IMR-90 (cell line): ENCODE data around the gene DNAJB12. TPM values are rescaled to one million over a fixed set of nuclear protein-coding genes. Genes with fewer than 3 reads are reported as not detected.

Source experiments
- ATAC-seq: fragments of 200-7000 bp; cut with Tn5 transposase; 2 replicates; pipeline ENCODE4 v1.9.1; 2020; ENCODE audit warnings: low read depth, mild to moderate bottlenecking, moderate library complexity
- BruUV-seq: library from RNA; stranded (reverse); fragments of 400-500 nt; replicated peaks from 2 replicates; lab custom pipeline; 2021; lab: Mats Ljungman, UMichigan
- CTCF ChIA-PET: fragments of 300-600 bp; formaldehyde crosslinking; extraction: SDS; loops from one replicate; lab custom pipeline; 2021; ENCODE audit warnings: antibody characterized with exemption; lab: Yijun Ruan, JAX
- POLR2A ChIA-PET: fragments of 300-600 bp; sonication (Branson Sonifier 250); formaldehyde crosslinking; loops from one replicate; lab custom pipeline; 2022; ENCODE audit warnings: antibody characterized with exemption; ENCODE audit not compliant: unreplicated experiment; lab: Charles Lee
- DNase-seq: peaks from one replicate; pipeline ENCODE4 v3.0.0; 2013
- H2AFZ ChIP-seq: replicated peaks from 2 replicates; pipeline ENCODE3; 2013; ENCODE audit warnings: low read length, mild to moderate bottlenecking; ENCODE audit not compliant: poor library complexity
- H2AK5ac ChIP-seq: 2 replicates; pipeline ENCODE4 v1.6.1; 2013; ENCODE audit warnings: low read depth, low read length, inconsistent platforms
- H2AK9ac ChIP-seq: replicated peaks from 2 replicates; pipeline ENCODE3; 2013; ENCODE audit warnings: mild to moderate bottlenecking, low read depth, low read length, moderate library complexity; ENCODE audit not compliant: poor library complexity
- H2BK120ac ChIP-seq: 2 replicates; pipeline ENCODE4 v1.6.1; 2013; ENCODE audit warnings: low read depth, low read length, inconsistent platforms
- H2BK15ac ChIP-seq: 3 replicates; pipeline ENCODE4 v1.6.1; 2013; ENCODE audit warnings: low read depth, low read length, inconsistent platforms
- H2BK20ac ChIP-seq: 2 replicates; pipeline ENCODE4 v1.6.1; 2013; ENCODE audit warnings: low read depth, mild to moderate bottlenecking, inconsistent platforms, low read length, moderate library complexity
- H2BK5ac ChIP-seq: 2 replicates; pipeline ENCODE4 v1.6.1; 2013; ENCODE audit warnings: mild to moderate bottlenecking, low read depth, low read length, inconsistent platforms; ENCODE audit not compliant: poor library complexity, severe bottlenecking
- H3K14ac ChIP-seq: replicated peaks from 2 replicates; pipeline ENCODE4 v1.6.1; 2013; ENCODE audit warnings: low read depth, low read length, inconsistent platforms
- H3K18ac ChIP-seq: 2 replicates; pipeline ENCODE4 v1.6.1; 2013; ENCODE audit warnings: low read depth, low read length, control low read depth
- H3K23ac ChIP-seq: 2 replicates; pipeline ENCODE4 v1.6.1; 2013; ENCODE audit warnings: low read depth, low read length, inconsistent platforms
- H3K27ac ChIP-seq: 2 replicates; pipeline ENCODE4 v1.5.1; 2013; ENCODE audit warnings: mild to moderate bottlenecking, control low read depth, low read length; ENCODE audit not compliant: insufficient read depth
- H3K27me3 ChIP-seq: 2 replicates; pipeline ENCODE4 v1.6.1; 2013; ENCODE audit warnings: low read length; ENCODE audit not compliant: control insufficient read depth, insufficient read depth
- H3K36me3 ChIP-seq: 2 replicates; pipeline ENCODE4 v1.6.1; 2013; ENCODE audit warnings: low read length, mixed read lengths; ENCODE audit not compliant: control insufficient read depth, insufficient read depth
- H3K4ac ChIP-seq: 2 replicates; pipeline ENCODE4 v1.6.1; 2013; ENCODE audit warnings: low read depth, low read length, inconsistent platforms
- H3K4me1 ChIP-seq: 2 replicates; pipeline ENCODE4 v1.6.1; 2013; ENCODE audit warnings: low read length, mixed read lengths; ENCODE audit not compliant: control insufficient read depth, insufficient read depth
- H3K4me2 ChIP-seq: 2 replicates; pipeline ENCODE4 v1.6.1; 2013; ENCODE audit warnings: low read depth, mild to moderate bottlenecking, control low read depth, low read length, moderate library complexity
- H3K4me3 ChIP-seq: 2 replicates; pipeline ENCODE4 v1.5.1; 2013; ENCODE audit warnings: low read depth, mild to moderate bottlenecking, control low read depth, low read length, moderate library complexity; ENCODE audit not compliant: insufficient read depth
- H3K56ac ChIP-seq: 2 replicates; pipeline ENCODE4 v1.6.1; 2013; ENCODE audit warnings: low read length, inconsistent platforms; ENCODE audit not compliant: insufficient read depth; ENCODE audit errors: extremely low read depth
- H3K79me1 ChIP-seq, 2 experiments: 2 replicates each; pipeline ENCODE4 v1.6.1; 2013; ENCODE audit warnings: low read length in 2 of 2, inconsistent platforms in 1 of 2, low read depth in 1 of 2
- H3K9ac ChIP-seq: 2 replicates; pipeline ENCODE4 v1.6.1; 2013; ENCODE audit warnings: low read depth, low read length, control low read depth
- H3K9me1 ChIP-seq: 2 replicates; pipeline ENCODE4 v1.6.1; 2013; ENCODE audit warnings: low read length, inconsistent platforms; ENCODE audit not compliant: insufficient read depth
- H3K9me3 ChIP-seq: 2 replicates; pipeline ENCODE4 v1.6.1; 2013; ENCODE audit warnings: low read length; ENCODE audit not compliant: control insufficient read depth, insufficient read depth
- H4K20me1 ChIP-seq: 2 replicates; pipeline ENCODE4 v1.6.1; 2013; ENCODE audit warnings: low read length, inconsistent platforms; ENCODE audit not compliant: insufficient read depth
- H4K5ac ChIP-seq: 2 replicates; pipeline ENCODE4 v1.6.1; 2013; ENCODE audit warnings: mild to moderate bottlenecking, low read depth, low read length, control low read depth
- H4K8ac ChIP-seq, 2 experiments: 2 replicates each; pipeline ENCODE4 v1.6.1; 2013; ENCODE audit warnings: low read depth in 2 of 2, low read length in 2 of 2, control low read depth in 1 of 2, inconsistent platforms in 1 of 2
- H4K91ac ChIP-seq: 2 replicates; pipeline ENCODE4 v1.6.1; 2013; ENCODE audit warnings: low read depth, low read length, inconsistent platforms; ENCODE audit not compliant: insufficient read depth
- BHLHE40 ChIP-seq: fragments of 150-350 bp; IDR thresholded peaks from 2 replicates; pipeline ENCODE4 v1.6.1; 2016; ENCODE audit warnings: mild to moderate bottlenecking, low read depth, low read length
- CEBPB ChIP-seq: IDR thresholded peaks from 2 replicates; pipeline ENCODE4 v1.6.1; 2012; ENCODE audit warnings: low read depth, low read length, improper control_type of control experiment
- CHD1 ChIP-seq: IDR thresholded peaks from 2 replicates; pipeline ENCODE4 v1.6.1; 2012; ENCODE audit warnings: low read depth, low read length, improper control_type of control experiment
- FOS ChIP-seq: fragments of 150-350 bp; IDR thresholded peaks from 2 replicates; pipeline ENCODE4 v1.6.1; 2016; ENCODE audit warnings: low read depth, low read length
- MAFK ChIP-seq: IDR thresholded peaks from 2 replicates; pipeline ENCODE4 v1.6.1; 2012; ENCODE audit warnings: low read depth, low read length, improper control_type of control experiment
- MAZ ChIP-seq: IDR thresholded peaks from 2 replicates; pipeline ENCODE4 v1.6.1; 2012; ENCODE audit warnings: low read depth, mild to moderate bottlenecking, low read length, improper control_type of control experiment, moderate library complexity, borderline replicate concordance
- MXI1 ChIP-seq: IDR thresholded peaks from 2 replicates; pipeline ENCODE4 v1.6.1; 2012; ENCODE audit warnings: low read depth, mild to moderate bottlenecking, low read length, moderate library complexity, borderline replicate concordance
- NFE2L2 ChIP-seq: fragments of 150-350 bp; IDR thresholded peaks from 2 replicates; pipeline ENCODE4 v1.6.1; 2016; ENCODE audit warnings: low read depth, mild to moderate bottlenecking, low read length
- POLR2A ChIP-seq: IDR thresholded peaks from 2 replicates; pipeline ENCODE4 v1.6.1; 2012; ENCODE audit warnings: mild to moderate bottlenecking, low read depth, low read length
- RAD21 ChIP-seq: IDR thresholded peaks from 2 replicates; pipeline ENCODE4 v1.6.1; 2012; ENCODE audit warnings: low read length, improper control_type of control experiment
- RCOR1 ChIP-seq: IDR thresholded peaks from 2 replicates; pipeline ENCODE4 v1.6.1; 2012; ENCODE audit warnings: mild to moderate bottlenecking, low read length, improper control_type of control experiment; ENCODE audit not compliant: insufficient replicate concordance
- RFX5 ChIP-seq: IDR thresholded peaks from 2 replicates; pipeline ENCODE4 v1.8.0; 2012; ENCODE audit warnings: low read depth, mild to moderate bottlenecking, low read length, moderate library complexity
- SMC3 ChIP-seq: fragments of 150-350 bp; IDR thresholded peaks from 2 replicates; pipeline ENCODE4 v1.6.1; 2016; ENCODE audit warnings: low read depth, mild to moderate bottlenecking, antibody characterized with exemption, low read length, moderate library complexity
- WGBS, 2 experiments: methylation state at CpG; one replicate each; pipeline versions ENCODE4 v1.1.5 to v1.1.7; 2013; ENCODE audit warnings: missing lambda C conversion rate in 2 of 2; ENCODE audit not compliant: insufficient read length in 1 of 2; ENCODE audit errors: extremely low coverage in 2 of 2; 5-methylcytosine and 5-hydroxymethylcytosine counted together
- dilution Hi-C: fragments of 300-500 bp; cut with HindIII; formaldehyde crosslinking; loops from one replicate; pipeline ENCODE4 v1.14.3; 2018; ENCODE audit warnings: low sequenced_read_pairs; ENCODE audit not compliant: unreplicated experiment
- in situ Hi-C: fragments of 300-500 bp; cut with MboI; formaldehyde crosslinking; loops from 3 replicates; pipeline ENCODE4 v1.14.3; 2019; ENCODE audit warnings: low sequenced_read_pairs, inconsistent platforms, mixed read lengths
- intact Hi-C: fragments of 100-400 bp; cut with micrococcal nuclease; formaldehyde crosslinking; loops from 2 replicates; pipeline ENCODE4 v1.10.0; 2022
- polyA plus RNA-seq, 3 experiments: library from polyadenylated mRNA; depleted of rRNA; stranded (reverse); fragments of >200 nt; gene quantifications; 2 replicates each; pipeline ENCODE4 v1.2.3, GENCODE V29; 2012; ENCODE audit warnings: low replicate concordance in 1 of 3
- total RNA-seq: library from RNA; depleted of rRNA; stranded (reverse); fragments of >200 nt; gene quantifications from 2 replicates; pipeline ENCODE4 v1.2.3, GENCODE V29; 2012
- TF ChIP-seq, protein P1 (sequence below): fragments of 150-350 bp; IDR thresholded peaks from 2 replicates; pipeline ENCODE4 v1.6.1; 2016; ENCODE audit warnings: low read depth, mild to moderate bottlenecking, low read length, moderate library complexity, borderline replicate concordance
- TF ChIP-seq, protein P2 (sequence below): fragments of 150-350 bp; IDR thresholded peaks from 2 replicates; pipeline ENCODE4 v1.6.1; 2017; ENCODE audit warnings: mild to moderate bottlenecking, antibody characterized with exemption, low read length, low read depth
- TF ChIP-seq, protein P3 (sequence below): conservative IDR thresholded peaks from 2 replicates; pipeline ENCODE4 v1.5.1; 2012; ENCODE audit warnings: mild to moderate bottlenecking, low read depth, low read length, improper control_type of control experiment

DNAJB12 gene
- total and polyA plus RNA-seq, 2 of the 4 experiments (the other 2 are of a cell fraction), result 18.3 to 24.0 TPM

DNA sequence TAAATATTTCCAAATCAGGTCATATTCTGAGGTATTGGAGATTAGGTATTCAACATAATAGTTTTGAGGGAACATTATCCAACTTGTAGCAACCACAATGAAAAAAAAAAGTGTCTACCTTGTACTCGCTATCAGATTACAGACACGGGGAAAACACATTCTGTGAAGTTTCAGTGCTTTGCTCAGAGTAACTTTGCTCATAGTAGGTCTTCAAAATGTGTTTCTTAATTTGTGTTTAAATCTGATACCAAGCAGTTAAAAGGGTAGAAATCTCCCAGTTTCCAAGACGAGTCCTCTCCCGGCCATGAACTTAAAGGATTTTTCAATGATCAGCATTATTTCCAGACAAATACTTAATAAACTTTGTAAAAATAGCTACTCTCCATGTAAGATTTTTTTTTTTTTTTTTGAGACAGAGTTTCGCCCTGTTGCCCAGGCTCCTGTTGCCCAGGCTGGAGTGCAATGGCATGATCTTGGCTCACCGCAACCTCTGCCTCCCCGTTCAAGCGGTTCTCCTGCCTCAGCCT is 41.8 kb downstream of the DNAJB12 start:
- Histone ChIP-seq H3K36me3 (no peaks in the 10 kb centered on the region), H4K20me1 (no peaks in the 10 kb centered on the region), H3K27ac (no peak overlapping the region), H2BK120ac (no peak overlapping the region), H2BK5ac (no peak overlapping the region), H2BK15ac (no peak overlapping the region), H3K4me1 (peaks cover 22% of the 10 kb centered on the region), H3K79me1 (no peaks in the 10 kb centered on the region), H3K9me3 (no peaks in the 10 kb centered on the region), H3K9me1 (peaks cover 22% of the 10 kb centered on the region), H3K4me3 (no peak overlapping the region), H2AFZ (no peak overlapping the region), H4K5ac (no peak overlapping the region), H3K56ac (no peak overlapping the region), H3K4ac (no peak overlapping the region), H4K8ac (no peak overlapping the region), H4K91ac (no peak overlapping the region), H3K9ac (no peak overlapping the region), H3K4me2 (no peak overlapping the region), H3K27me3 (no peaks in the 10 kb centered on the region), H2BK20ac (no peak overlapping the region), H2AK9ac (no peak overlapping the region), H3K23ac (no peak overlapping the region), H2AK5ac (no peak overlapping the region), H3K18ac (no peak overlapping the region), H3K14ac (no peak overlapping the region)
- intact Hi-C loops, result no loop called here
- TF ChIP-seq RAD21 (no peak), MXI1 (no peak), NFE2L2 (no peak), RFX5 (no peak), BHLHE40 (no peak), FOS (no peak), SMC3 (no peak), CHD1 (no peak), MAZ (no peak), RCOR1 (no peak), CEBPB (no peak), MAFK (no peak), POLR2A (no peak)
- TF ChIP-seq, protein P1, sequence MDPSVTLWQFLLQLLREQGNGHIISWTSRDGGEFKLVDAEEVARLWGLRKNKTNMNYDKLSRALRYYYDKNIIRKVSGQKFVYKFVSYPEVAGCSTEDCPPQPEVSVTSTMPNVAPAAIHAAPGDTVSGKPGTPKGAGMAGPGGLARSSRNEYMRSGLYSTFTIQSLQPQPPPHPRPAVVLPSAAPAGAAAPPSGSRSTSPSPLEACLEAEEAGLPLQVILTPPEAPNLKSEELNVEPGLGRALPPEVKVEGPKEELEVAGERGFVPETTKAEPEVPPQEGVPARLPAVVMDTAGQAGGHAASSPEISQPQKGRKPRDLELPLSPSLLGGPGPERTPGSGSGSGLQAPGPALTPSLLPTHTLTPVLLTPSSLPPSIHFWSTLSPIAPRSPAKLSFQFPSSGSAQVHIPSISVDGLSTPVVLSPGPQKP, result no peak
- TF ChIP-seq, protein P2, sequence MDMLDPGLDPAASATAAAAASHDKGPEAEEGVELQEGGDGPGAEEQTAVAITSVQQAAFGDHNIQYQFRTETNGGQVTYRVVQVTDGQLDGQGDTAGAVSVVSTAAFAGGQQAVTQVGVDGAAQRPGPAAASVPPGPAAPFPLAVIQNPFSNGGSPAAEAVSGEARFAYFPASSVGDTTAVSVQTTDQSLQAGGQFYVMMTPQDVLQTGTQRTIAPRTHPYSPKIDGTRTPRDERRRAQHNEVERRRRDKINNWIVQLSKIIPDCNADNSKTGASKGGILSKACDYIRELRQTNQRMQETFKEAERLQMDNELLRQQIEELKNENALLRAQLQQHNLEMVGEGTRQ, result no peak
- TF ChIP-seq, protein P3, sequence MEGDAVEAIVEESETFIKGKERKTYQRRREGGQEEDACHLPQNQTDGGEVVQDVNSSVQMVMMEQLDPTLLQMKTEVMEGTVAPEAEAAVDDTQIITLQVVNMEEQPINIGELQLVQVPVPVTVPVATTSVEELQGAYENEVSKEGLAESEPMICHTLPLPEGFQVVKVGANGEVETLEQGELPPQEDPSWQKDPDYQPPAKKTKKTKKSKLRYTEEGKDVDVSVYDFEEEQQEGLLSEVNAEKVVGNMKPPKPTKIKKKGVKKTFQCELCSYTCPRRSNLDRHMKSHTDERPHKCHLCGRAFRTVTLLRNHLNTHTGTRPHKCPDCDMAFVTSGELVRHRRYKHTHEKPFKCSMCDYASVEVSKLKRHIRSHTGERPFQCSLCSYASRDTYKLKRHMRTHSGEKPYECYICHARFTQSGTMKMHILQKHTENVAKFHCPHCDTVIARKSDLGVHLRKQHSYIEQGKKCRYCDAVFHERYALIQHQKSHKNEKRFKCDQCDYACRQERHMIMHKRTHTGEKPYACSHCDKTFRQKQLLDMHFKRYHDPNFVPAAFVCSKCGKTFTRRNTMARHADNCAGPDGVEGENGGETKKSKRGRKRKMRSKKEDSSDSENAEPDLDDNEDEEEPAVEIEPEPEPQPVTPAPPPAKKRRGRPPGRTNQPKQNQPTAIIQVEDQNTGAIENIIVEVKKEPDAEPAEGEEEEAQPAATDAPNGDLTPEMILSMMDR, result no peak
- in situ Hi-C loops, result no loop called here
- no peak for ATAC-seq
- no TSS peak for BruUV-seq
- CTCF ChIA-PET, result interaction anchor here (0.7 kb wide), 1 partner anchor 579 kb away, joined by 7 read pairs; no protein-coding TSS in a partner anchor
- POLR2A ChIA-PET, result no interaction called here
- no peak for DNase-seq
- no CpG with 5 or more reads among the region's 8 CpGs for WGBS, 2 experiments
- dilution Hi-C loops, result no loop called here
